HG03571 (cell line): ENCODE measurements around the gene UBE2O.

Experiments
- ATAC-seq: cut with Tn5 transposase; IDR thresholded peaks from one replicate; pipeline ENCODE4 v1.9.1; 2021; ENCODE audit not compliant: unreplicated experiment

UBE2O gene

GRCh38 chr17:76442341-76443338 lies 10.3 kb downstream of the UBE2O start:
- ATAC-seq = no peak

GRCh38 chr17:76441686-76442340 lies 11.1 kb downstream of the UBE2O start:
- ATAC-seq = no peak

DNA sequence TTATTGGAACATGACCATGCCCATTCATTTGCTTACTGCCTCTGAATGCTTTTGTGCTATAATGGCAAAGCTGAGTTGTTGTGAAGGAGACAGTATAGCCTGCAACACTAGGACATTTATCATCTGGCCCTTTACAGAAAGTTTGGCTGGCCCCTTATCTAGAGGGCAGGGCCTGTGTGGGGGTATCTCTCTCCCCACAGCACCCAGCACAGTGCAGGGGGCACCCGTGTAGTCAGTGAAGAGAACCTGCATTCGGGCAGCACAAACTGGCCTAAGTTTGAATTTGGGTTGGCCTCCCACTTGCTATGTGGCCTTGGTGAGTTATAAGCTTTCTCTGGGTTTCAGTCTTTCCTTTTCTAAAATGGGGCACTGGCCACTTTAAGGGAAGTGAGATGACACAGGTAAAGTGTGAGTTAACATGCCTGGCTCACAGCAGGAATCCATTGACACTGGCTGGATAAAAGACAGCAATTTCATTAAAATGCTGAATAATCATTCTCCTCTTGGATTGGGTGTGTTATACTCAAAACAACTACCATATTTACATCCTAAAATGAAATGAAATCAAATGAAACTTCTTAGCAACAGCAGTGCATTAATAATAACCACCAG lies 12.1 kb downstream of the UBE2O start:
- ATAC-seq = no peak

DNA sequence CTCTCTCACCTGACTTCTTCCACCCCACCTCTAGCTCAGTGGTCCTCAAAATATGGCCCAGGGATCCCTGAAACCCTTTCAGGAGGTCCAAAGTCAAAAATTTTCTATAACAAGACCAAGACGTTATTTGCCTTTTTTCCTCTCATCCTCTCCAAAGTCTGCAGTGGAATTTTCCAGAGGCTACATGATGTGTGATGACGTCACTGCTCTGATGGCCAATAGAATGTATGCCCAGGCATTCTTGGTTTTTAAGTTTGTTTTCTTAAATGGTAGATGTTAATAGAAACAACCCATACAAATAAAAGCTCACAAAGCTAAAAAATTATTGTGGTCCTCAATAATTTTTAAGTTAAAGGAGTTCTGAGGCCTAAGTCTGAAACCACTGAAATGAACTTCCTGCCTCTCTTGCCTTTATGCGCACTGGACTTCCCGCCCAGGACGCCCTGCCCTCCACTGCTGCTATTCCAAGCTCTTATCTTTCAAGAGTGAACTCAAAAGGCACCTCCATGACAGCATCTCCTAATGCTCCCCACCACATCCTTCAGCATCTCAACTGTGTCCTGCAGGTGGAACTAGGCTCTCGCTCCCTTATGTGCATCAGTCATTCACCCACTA lies 13.5 kb downstream of the UBE2O start:
- ATAC-seq = no peak

DNA sequence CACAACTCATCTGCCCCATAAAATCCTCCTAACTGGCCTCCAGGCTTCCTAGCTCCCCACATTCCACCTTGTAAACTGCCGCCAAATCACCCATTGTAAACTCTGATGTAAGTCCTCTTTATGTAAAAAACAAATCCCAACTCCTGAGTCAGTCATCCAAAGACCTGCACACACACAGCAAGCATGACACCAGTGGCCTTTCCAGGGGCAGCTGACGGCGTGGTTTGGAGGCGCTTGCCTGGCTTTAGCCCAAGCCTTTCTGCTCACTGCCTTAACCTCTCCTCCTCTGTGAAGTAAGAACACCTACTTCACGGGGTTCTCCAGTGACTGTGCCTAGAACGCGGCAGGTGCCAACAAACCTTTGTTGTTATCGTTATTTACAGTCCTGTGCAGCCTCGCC lies 14.0 kb downstream of the UBE2O start:
- no peak for ATAC-seq

DNA sequence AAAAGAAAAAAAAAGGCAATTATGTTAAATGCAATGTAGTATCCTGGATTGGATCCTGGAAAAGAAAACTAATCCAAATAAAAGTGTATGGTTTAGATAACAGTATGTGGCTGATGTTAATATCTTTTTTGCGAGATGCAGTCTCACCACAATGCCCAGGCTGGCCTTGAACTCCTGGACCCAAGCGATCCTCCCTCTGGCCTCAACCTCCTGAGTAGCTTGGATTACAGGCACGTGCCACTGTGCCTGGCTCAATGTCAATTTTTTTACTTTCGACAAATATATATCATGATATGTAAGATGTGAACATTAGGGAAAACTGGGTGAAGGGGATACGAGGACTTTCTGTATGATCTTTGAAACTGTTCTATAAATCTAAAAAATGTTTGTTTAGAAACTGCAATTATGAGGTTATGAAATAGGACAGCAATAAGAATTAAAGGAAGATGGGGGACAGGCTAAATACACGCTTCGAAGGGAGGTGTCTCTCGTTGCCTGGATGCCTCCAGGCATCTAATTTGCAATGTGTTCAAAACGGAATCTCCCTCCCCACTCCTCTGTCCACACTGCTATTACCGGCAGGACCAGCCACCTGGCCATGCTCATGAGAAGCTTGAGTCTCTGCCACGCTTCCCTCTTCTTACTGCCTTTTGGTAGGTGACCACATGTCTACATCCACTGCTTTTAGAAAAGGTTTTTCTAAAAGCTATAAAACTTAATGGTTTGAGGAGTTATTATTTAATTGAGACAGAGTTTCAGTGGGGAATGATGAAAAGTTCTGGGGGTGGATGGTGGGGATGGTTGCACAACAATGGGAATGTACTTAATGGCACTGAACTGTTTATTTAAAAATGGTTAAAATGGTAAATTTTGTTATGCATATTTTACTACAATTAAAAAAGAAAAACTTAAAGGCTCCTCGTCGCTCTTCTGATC lies 15.2 kb downstream of the UBE2O start:
- no peak for ATAC-seq

GRCh38 chr17:76435751-76436150 lies 17.2 kb downstream of the UBE2O start:
- ATAC-seq = no peak

GRCh38 chr17:76434870-76435269 lies 18.1 kb downstream of the UBE2O start:
- no peak for ATAC-seq

GRCh38 chr17:76433693-76434092 lies 19.3 kb downstream of the UBE2O start:
- ATAC-seq = no peak

GRCh38 chr17:76432712-76433336 lies 20.1 kb downstream of the UBE2O start:
- ATAC-seq = no peak

GRCh38 chr17:76432004-76432403 lies 20.9 kb downstream of the UBE2O start:
- ATAC-seq = no peak

DNA sequence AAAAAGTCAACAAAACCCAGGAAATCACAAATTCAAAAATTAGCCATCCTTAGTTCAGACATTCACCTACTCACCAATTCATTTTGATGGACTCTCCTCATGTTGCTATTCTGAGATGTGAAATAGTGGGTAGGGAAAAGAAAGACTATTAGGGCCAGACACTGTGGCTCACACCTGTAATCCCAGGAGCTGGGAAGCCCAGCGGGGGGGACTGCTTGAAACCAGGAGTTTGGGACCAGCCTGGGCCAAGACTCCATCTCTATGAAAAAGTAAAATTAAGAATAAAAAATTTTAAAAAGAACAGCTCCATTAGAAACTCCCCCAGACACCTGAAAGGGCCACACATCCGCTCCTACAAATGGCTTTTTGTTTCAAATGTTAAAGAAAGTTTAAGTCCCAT lies 21.4 kb downstream of the UBE2O start:
- no peak for ATAC-seq

DNA sequence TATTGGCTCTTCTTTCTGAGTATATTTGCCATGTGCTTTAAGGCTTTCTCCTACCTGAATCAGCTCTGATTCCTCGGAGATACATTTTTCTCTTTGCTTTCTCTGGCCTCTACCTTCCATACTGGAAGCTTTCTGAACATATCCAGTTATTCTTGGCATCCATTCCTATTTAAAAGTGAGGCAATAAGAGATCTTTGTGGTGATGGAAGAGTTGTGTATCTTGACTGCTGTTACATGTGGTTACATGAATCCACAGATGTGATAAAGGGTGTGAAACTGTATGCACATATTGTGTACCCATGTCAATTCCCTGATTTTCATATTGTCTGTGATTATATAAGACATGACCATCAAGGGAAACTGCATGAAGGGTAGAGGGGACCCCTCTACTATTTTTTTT lies 24.4 kb downstream of the UBE2O start:
- ATAC-seq = no peak

- no peak for ATAC-seq
Observed at GRCh38 chr17:76427501-76428231, 25.3 kb downstream of the UBE2O start.

GRCh38 chr17:76426853-76427252 lies 26.1 kb downstream of the UBE2O start:
- ATAC-seq = no peak

DNA sequence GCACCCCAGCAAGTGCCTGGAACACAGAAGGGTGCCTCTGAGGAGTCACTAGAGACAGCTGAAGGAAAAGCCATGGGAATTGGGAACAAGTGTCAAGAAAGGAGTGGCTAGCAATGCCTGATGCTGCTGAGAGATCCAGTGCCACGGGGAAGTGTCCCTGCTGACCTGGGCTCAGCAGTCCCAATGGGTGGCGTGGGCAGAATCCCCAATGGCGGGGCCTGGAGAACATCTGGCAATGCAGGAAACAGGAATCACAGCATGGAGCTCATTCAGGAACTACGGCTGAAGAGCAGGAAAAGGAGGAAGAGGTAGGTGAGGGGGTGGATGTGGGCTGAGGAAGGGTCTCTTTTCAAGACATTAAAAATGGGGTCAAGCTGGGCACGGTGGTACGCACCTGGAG lies 30.1 kb downstream of the UBE2O start:
- ATAC-seq = no peak

DNA sequence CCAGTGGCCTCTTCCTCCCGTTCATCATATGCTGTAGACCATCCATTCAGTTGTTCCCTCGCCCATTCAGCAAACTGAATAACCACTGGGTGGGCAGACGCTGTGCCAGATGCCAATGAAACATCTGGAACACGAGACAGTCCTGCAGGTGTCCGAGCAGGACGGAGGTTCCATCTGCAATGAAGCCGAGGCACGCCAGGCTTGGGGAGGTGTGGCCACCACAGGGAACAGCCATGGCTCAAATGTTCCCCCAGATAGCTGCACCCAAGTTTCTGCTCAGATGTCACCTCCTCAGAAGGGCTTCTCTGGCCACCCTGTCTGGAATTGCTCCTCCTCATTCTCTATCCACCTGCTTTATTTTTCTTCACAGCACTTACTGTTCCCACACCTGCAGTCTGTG lies 30.5 kb downstream of the UBE2O start:
- no peak for ATAC-seq

- ATAC-seq = no peak
Observed at GRCh38 chr17:76421044-76421407, 31.9 kb downstream of the UBE2O start.

DNA sequence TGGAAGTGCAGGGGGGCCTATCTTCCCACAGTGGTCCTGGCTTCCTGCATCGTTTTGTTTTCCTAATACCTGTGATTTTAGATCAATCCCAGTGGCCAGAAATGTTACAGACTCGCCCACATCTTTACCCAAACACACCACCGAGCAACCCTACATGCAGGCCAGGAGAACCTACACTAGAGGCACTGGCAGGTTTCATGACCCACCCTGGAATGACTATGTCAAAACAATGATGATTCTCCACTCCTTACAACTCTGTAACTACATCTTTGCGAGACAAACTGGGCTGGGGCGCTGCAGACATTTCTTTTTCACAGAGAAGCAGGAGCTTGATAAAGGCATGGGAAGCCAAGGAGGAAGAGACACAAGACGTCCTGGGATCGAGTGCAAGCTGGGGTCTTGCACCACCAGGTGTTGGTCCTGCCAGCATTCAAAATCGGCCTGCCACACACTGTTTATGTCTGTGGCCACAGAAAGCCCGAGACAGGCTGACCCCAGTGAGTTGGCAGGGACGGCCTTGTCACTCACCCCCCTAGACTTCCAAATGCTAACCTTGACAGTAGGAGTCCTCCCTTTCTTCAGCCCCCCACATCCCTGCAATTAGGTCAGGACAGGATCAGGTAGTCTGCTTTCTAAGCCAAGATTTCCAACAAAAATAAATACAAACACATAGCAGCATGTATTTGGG lies 32.5 kb downstream of the UBE2O start:
- ATAC-seq = no peak
